Right lobe of liver (tissue), 6 donors: ENCODE measurements around the gene S100A9. TPM values are rescaled to one million over a fixed set of nuclear protein-coding genes. Genes with fewer than 3 reads are reported as not detected.

Source experiments
- ATAC-seq, 4 donors: fragments of 200-7000 bp; cut with Tn5 transposase; one replicate each; pipeline ENCODE4 v1.9.1; 2020; ENCODE audit warnings: mild to moderate bottlenecking in 4 of 4, moderate library complexity in 4 of 4
- DNase-seq, 3 donors: peaks; one replicate each; pipeline ENCODE4 v3.0.0-alpha.2; 2020
- H3K27ac ChIP-seq, 3 donors: fragments of 200-600 bp; one replicate each; pipeline ENCODE4 v1.8.0; 2022
- H3K27me3 ChIP-seq, 2 donors: fragments of 200-600 bp; one replicate each; pipeline ENCODE4 v1.8.0; 2022
- H3K36me3 ChIP-seq, 4 donors: fragments of 200-600 bp; sonication (generic) in 1 of 4; one replicate each; pipeline versions ENCODE4 v1.5.1 to v1.8.0; 2017 to 2022; ENCODE audit warnings: control low read depth in 1 of 4
- H3K4me1 ChIP-seq, 4 donors: fragments of 200-600 bp; sonication (generic) in 1 of 4; one replicate each; pipeline versions ENCODE4 v1.5.1 to v1.8.0; 2017 to 2022; ENCODE audit warnings: control low read depth in 1 of 4
- H3K4me3 ChIP-seq, 3 donors: fragments of 200-600 bp; one replicate each; pipeline ENCODE4 v1.8.0; 2022
- H3K9me3 ChIP-seq, 4 donors: fragments of 200-600 bp; sonication (generic) in 1 of 4; one replicate each; pipeline versions ENCODE4 v1.5.1 to v1.8.0; 2017 to 2022; ENCODE audit warnings: control low read depth in 1 of 4
- POLR2A ChIP-seq: fragments of 450-650 bp; IDR thresholded peaks from one replicate; pipeline ENCODE4 v1.6.1; 2017; ENCODE audit warnings: antibody characterized with exemption, mild to moderate bottlenecking
- WGBS: methylation state at CpG from one replicate; pipeline ENCODE4 v1.1.6; 2018; ENCODE audit warnings: low coverage, low lambda C conversion rate; ENCODE audit not compliant: insufficient coverage; ENCODE audit errors: missing lambda C conversion rate; 5-methylcytosine and 5-hydroxymethylcytosine counted together
- intact Hi-C, 2 donors: fragments of 100-400 bp; cut with DNase I; formaldehyde crosslinking; loops; one replicate each; pipeline versions ENCODE4 v1.11.2 to v1.14.1; 2022
- total RNA-seq, 6 experiments: library from RNA; depleted of rRNA in 2 of 6; stranded (reverse); fragments of >200 nt in 2 of 6; fragmentation: NEBNext Ultra II Directional in 3 of 6; extraction: Animal tissue kit (Norgen Biotek cat#: 25700) in 3 of 6; gene quantifications; one replicate each; pipeline versions ENCODE4 v1.1.0 to v1.2.4, GENCODE V29; 2016 to 2023
- TF ChIP-seq, protein P1 (sequence below), 4 donors: fragments of 200-600 bp in 3 of 4; fragments of 450-650 bp in 1 of 4; IDR thresholded peaks; one replicate each; pipeline versions ENCODE4 v1.5.1 to v1.8.0; 2016 to 2022; ENCODE audit warnings: antibody characterized with exemption in 4 of 4, mild to moderate bottlenecking in 2 of 4
- donor health status: DM: no; HTN: yes; CAD: no.
- donor health status: DM: no; HTN: no; CAD: no.
- donor health status: DM: no; HTN: no; CAD: no.
- donor health status: DM: no; HTN: yes; CAD: no.
- donor health status: DM: no; HTN: yes; CAD: no.

Gene S100A9
- total RNA-seq, 6 experiments from 2014 or later = 34.3 to 96.8 (median 64.5) TPM

DNA sequence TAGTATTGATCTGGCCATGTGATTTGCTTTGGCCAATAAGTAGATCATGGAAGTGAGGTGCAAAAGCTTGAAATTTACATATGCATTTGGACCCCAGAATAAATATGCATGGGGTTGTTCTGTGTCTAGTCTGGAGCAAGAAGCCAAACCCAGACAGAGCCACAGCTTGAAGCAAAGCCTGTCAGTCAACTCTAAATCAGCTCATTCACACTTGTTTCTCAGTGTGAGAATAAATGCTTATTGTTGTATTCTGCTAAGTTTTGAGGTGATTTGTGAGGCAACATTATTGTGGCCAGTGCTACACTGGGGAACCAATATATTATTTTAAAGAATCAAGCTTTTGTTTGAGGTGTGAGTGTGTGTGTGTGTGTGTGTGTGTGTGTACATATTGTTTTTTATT lies 32.7 kb upstream of the S100A9 start:
- TF ChIP-seq, protein P1, sequence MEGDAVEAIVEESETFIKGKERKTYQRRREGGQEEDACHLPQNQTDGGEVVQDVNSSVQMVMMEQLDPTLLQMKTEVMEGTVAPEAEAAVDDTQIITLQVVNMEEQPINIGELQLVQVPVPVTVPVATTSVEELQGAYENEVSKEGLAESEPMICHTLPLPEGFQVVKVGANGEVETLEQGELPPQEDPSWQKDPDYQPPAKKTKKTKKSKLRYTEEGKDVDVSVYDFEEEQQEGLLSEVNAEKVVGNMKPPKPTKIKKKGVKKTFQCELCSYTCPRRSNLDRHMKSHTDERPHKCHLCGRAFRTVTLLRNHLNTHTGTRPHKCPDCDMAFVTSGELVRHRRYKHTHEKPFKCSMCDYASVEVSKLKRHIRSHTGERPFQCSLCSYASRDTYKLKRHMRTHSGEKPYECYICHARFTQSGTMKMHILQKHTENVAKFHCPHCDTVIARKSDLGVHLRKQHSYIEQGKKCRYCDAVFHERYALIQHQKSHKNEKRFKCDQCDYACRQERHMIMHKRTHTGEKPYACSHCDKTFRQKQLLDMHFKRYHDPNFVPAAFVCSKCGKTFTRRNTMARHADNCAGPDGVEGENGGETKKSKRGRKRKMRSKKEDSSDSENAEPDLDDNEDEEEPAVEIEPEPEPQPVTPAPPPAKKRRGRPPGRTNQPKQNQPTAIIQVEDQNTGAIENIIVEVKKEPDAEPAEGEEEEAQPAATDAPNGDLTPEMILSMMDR (IDR thresholded peaks at IDR 0.05) = no peak
- TF ChIP-seq POLR2A = no peak
- DNase-seq (no peak), ATAC-seq (no peak)
- no peak overlapping the region for H3K27ac ChIP-seq
- H3K27me3 ChIP-seq = no peaks in the 10 kb centered on the region
- H3K4me1 ChIP-seq = no peaks in the 10 kb centered on the region
- intact Hi-C loops = no loop called here
- H3K4me3 ChIP-seq = no peak overlapping the region
- H3K36me3 ChIP-seq = no peaks in the 10 kb centered on the region
- H3K9me3 ChIP-seq = no peaks in the 10 kb centered on the region

DNA sequence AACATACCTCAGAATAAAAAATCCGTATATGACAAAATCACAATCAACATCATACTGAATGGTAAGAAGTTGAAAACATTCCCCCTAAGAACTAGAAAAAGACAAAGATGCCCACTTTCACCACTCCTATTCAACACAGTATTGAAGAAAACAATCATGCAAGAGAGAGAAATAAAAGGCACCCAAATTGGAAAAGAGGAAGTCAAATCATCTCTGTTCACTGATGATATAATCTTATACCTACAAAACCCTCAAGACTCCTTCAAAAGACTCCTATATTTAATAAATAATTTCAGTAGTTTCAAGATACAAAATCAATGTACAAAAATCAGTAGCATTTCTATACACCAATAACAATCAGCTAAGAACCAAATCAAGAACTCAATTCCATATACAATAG lies 23.8 kb upstream of the S100A9 start:
- no peaks in the 10 kb centered on the region for H3K4me1 ChIP-seq
- H3K9me3 ChIP-seq = peaks cover 0 to 3% (median 0%) of the 10 kb centered on the region in 4 donors
- TF ChIP-seq, protein P1 (IDR thresholded peaks at IDR 0.05) = no peak
- no peak overlapping the region for H3K4me3 ChIP-seq
- DNase-seq (no peak), ATAC-seq (no peak)
- intact Hi-C loops = no loop called here
- H3K36me3 ChIP-seq = no peaks in the 10 kb centered on the region
- 86% methylated on average over 1 of the region's 1 CpG for WGBS
- H3K27ac ChIP-seq = no peak overlapping the region
- no peaks in the 10 kb centered on the region for H3K27me3 ChIP-seq

DNA sequence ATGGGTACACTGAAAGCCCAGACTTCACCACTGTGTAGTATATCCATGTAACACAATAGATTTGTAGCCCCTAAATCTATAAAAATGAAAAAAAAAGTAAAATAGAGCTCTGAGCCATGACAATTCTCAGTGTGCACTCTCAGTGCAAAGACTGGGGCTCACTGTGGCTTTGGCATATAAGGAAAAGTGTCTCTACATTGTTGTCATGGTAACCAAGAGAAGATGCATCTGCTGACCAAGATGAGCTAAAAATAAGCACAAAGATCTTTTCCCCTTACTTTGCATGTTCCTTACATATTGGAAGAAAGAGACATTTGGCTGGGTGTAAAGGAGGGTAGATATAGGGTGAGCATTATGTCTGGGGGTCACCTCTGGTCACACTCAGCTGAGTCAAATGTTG lies 21.0 kb upstream of the S100A9 start:
- H3K27ac ChIP-seq = no peak overlapping the region
- DNase-seq = no peak
- peaks cover 0 to 3% (median 0%) of the 10 kb centered on the region in 4 donors for H3K9me3 ChIP-seq
- ATAC-seq = no peak
- no peaks in the 10 kb centered on the region for H3K36me3 ChIP-seq
- H3K4me1 ChIP-seq = no peaks in the 10 kb centered on the region
- H3K27me3 ChIP-seq = no peaks in the 10 kb centered on the region
- TF ChIP-seq POLR2A = no peak
- TF ChIP-seq, protein P1 (IDR thresholded peaks at IDR 0.05) = no peak
- H3K4me3 ChIP-seq = no peak overlapping the region
- intact Hi-C loops = no loop called here

DNA sequence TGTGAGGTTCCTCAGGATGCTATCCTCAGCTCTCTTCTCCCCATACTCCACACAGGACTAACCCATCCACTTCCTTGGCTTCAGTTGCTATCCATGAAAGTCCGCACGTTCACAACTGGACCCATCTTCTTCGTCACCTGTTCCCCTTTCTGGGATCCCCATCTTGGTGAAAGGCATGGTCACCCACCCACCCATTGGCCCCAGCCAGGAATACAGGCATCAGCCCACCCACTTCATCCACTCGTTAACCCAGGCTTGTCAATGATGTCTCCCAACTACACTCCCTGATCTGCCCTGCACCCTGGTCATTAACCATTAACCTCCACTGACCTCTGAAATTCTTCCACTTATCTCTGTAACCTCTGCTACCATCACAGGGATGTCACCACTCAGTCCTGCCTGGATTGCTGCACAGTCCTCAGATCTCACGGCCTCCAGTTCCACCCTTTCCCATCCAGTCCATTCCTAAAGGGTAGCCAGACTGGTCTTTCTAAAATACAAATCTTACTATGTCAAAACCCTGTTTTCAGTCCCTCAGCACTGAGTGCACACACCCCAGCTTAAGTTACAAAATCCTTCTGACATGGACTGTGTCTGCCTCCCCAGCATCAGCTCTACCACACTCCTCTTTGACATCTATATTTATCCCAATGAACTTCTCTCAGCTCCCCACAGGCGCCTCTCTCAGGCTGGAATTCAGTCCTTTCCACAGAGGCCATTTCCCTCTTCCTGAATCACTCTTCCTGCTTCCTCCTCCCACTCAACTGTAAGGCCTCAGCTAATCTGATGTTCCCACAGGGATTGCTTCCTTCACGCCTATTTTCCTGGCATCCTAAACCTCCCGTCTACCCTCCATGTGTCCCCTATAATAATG lies 19.4 kb upstream of the S100A9 start:
- TF ChIP-seq POLR2A = no peak
- TF ChIP-seq, protein P1 (IDR thresholded peaks at IDR 0.05) = no peak
- Histone ChIP-seq H3K27ac (no peak overlapping the region), H3K27me3 (no peaks in the 10 kb centered on the region), H3K4me1 (no peaks in the 10 kb centered on the region), H3K9me3 (no peaks in the 10 kb centered on the region), H3K36me3 (no peaks in the 10 kb centered on the region), H3K4me3 (no peak overlapping the region)
- no peak for DNase-seq
- intact Hi-C loops = no loop called here
- 50% methylated on average over 8 of the region's 8 CpGs for WGBS
- ATAC-seq = peak in 2 of 4 donors; percentile 26 to 56

DNA sequence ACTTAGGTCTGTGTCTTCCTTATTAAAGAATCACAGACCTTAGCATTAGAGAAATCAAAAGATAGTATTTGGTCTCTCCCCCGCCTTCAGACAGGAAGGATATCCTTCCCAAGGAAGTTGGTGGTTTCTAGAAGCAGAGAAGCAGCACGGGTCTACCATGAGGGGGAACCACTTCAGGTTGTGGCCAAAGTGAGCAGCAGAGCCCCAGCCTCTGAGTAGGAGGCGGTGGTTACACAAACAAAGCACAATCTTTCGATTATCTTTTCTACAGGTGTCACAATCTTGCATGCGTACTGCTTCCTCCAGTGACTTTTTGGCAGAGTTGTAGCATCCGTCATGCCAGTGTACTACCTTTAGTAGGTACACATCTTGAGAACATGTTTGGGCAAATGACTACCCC lies 17.9 kb upstream of the S100A9 start:
- H3K9me3 ChIP-seq = no peaks in the 10 kb centered on the region
- no peaks in the 10 kb centered on the region for H3K36me3 ChIP-seq
- no peak overlapping the region for H3K27ac ChIP-seq
- no peak for DNase-seq
- 17% methylated on average over 5 of the region's 6 CpGs for WGBS
- no peak for TF ChIP-seq POLR2A
- TF ChIP-seq, protein P1 (IDR thresholded peaks at IDR 0.05) = no peak
- no peaks in the 10 kb centered on the region for H3K27me3 ChIP-seq
- ATAC-seq = no peak
- intact Hi-C loops = no loop called here
- H3K4me1 ChIP-seq = no peaks in the 10 kb centered on the region
- no peak overlapping the region for H3K4me3 ChIP-seq
